Mucosa of descending colon (tissue), 3 donors: Measurements from ENCODE around the gene CCDC51. TPM values are rescaled to one million over a fixed set of nuclear protein-coding genes. Genes with fewer than 3 reads are reported as not detected.

Source experiments
- ATAC-seq: fragments of 200-7000 bp; cut with Tn5 transposase; one replicate; pipeline ENCODE4 v1.9.1; 2020; ENCODE audit warnings: mild to moderate bottlenecking, moderate library complexity
- DNase-seq, 3 donors: peaks; one replicate each; pipeline ENCODE4 v3.0.0-alpha.2; 2020
- H3K36me3 ChIP-seq: fragments of 200-600 bp; one replicate; pipeline ENCODE4 v1.8.0; 2021; ENCODE audit warnings: low read depth, mild to moderate bottlenecking
- H3K4me1 ChIP-seq: fragments of 200-600 bp; one replicate; pipeline ENCODE4 v1.8.0; 2021; ENCODE audit warnings: low read depth, mild to moderate bottlenecking
- H3K4me3 ChIP-seq: fragments of 200-600 bp; one replicate; pipeline ENCODE4 v1.8.0; 2021; ENCODE audit warnings: mild to moderate bottlenecking
- H3K9me3 ChIP-seq: fragments of 200-600 bp; one replicate; pipeline ENCODE4 v1.8.0; 2021; ENCODE audit warnings: mild to moderate bottlenecking
- CTCF ChIP-seq: fragments of 200-600 bp; IDR thresholded peaks from one replicate; pipeline ENCODE4 v1.8.0; 2022; ENCODE audit warnings: antibody characterized with exemption, mild to moderate bottlenecking
- intact Hi-C, 2 donors: fragments of 100-400 bp; cut with DNase I in 1 of 2; cut with micrococcal nuclease in 1 of 2; formaldehyde crosslinking; loops; one replicate each; pipeline versions ENCODE4 v1.11.0 to v1.11.1; 2022; cut with DNase I, micrococcal nuclease
- total RNA-seq, 3 donors: library from RNA; stranded (reverse); fragmentation: NEBNext Ultra II Directional in 2 of 3; extraction: Animal tissue kit (Norgen Biotek cat#: 25700) in 2 of 3; gene quantifications; one replicate each; pipeline versions ENCODE4 v1.2.1 to v1.2.4, GENCODE V29; 2021 to 2023
- donor health status: DM: no; HTN: no; CAD: no; lungs with moderate emphysema.
- donor health status: DM: no; HTN: no; CAD: no.
- donor health status: DM: no; HTN: yes; CAD: no.

Gene CCDC51
- total RNA-seq, 3 donors from 2014 or later, result 13.0 to 15.3 (median 14.8) TPM

- DNase-seq (peak in 1 of 3 donors; percentile 1), ATAC-seq (no peak)
- no peaks in the 10 kb centered on the region for H3K36me3 ChIP-seq
- no peaks in the 10 kb centered on the region for H3K9me3 ChIP-seq
- intact Hi-C loops, result no loop called here
- TF ChIP-seq CTCF, result no peak
- no peaks in the 10 kb centered on the region for H3K4me1 ChIP-seq
- no peak overlapping the region for H3K4me3 ChIP-seq
Measured at GRCh38 chr3:48405971-48406370, 33.9 kb downstream of the CCDC51 start.

- no peak overlapping the region for H3K4me3 ChIP-seq
- intact Hi-C loops, result no loop called here
- no peak for ATAC-seq
- no peak for TF ChIP-seq CTCF
- no peaks in the 10 kb centered on the region for H3K36me3 ChIP-seq
- H3K4me1 ChIP-seq, result no peaks in the 10 kb centered on the region
- H3K9me3 ChIP-seq, result no peaks in the 10 kb centered on the region
- DNase-seq, result peak in 2 of 3 donors; percentile 1 to 20
Measured at GRCh38 chr3:48405343-48405881, 34.5 kb downstream of the CCDC51 start.

GRCh38 chr3:48404440-48405342, 35.2 kb downstream of the CCDC51 start:
- no peaks in the 10 kb centered on the region for H3K36me3 ChIP-seq

GRCh38 chr3:48403533-48404439, 36.1 kb downstream of the CCDC51 start:
- Histone ChIP-seq H3K9me3 (no peaks in the 10 kb centered on the region), H3K36me3 (no peaks in the 10 kb centered on the region), H3K4me3 (no peak overlapping the region), H3K4me1 (no peaks in the 10 kb centered on the region)
- ATAC-seq (no peak), DNase-seq (peak in 1 of 3 donors; percentile 15)
- intact Hi-C loops, result loop anchor here in 1 of 2 donors (5.0 kb wide), 1 partner anchor 34 kb away; no protein-coding TSS in a partner anchor
- TF ChIP-seq CTCF, result no peak

More at GRCh38 chr3:48404440-48405342, 35.2 kb downstream of the CCDC51 start:
- Histone ChIP-seq H3K4me3 (no peak overlapping the region), H3K4me1 (no peaks in the 10 kb centered on the region), H3K9me3 (no peaks in the 10 kb centered on the region)
- TF ChIP-seq CTCF, result no peak
- DNase-seq, result peak in 2 of 3 donors; percentile 1 to 15
- ATAC-seq, result no peak
- intact Hi-C loops, result loop anchor here in 1 of 2 donors (5.0 kb wide), 1 partner anchor 33 kb away; no protein-coding TSS in a partner anchor

GRCh38 chr3:48402907-48403306, 37.0 kb downstream of the CCDC51 start:
- ATAC-seq, result no peak
- no peak for TF ChIP-seq CTCF

More at GRCh38 chr3:48402907-48403306, 37.0 kb downstream of the CCDC51 start:
- H3K9me3 ChIP-seq, result no peaks in the 10 kb centered on the region
- H3K4me3 ChIP-seq, result no peak overlapping the region
- intact Hi-C loops, result loop anchor here in 1 of 2 donors (5.0 kb wide), 1 partner anchor 34 kb away; no protein-coding TSS in a partner anchor
- H3K36me3 ChIP-seq, result no peaks in the 10 kb centered on the region
- DNase-seq, result no peak
- no peaks in the 10 kb centered on the region for H3K4me1 ChIP-seq
